GM21576 (cell line): Measurements from ENCODE around the gene ZNF584.

Experiments
- ATAC-seq: cut with Tn5 transposase; IDR thresholded peaks from one replicate; pipeline ENCODE4 v1.9.1; 2021; ENCODE audit warnings: mild to moderate bottlenecking, moderate library complexity; ENCODE audit not compliant: unreplicated experiment

The ZNF584 gene

DNA sequence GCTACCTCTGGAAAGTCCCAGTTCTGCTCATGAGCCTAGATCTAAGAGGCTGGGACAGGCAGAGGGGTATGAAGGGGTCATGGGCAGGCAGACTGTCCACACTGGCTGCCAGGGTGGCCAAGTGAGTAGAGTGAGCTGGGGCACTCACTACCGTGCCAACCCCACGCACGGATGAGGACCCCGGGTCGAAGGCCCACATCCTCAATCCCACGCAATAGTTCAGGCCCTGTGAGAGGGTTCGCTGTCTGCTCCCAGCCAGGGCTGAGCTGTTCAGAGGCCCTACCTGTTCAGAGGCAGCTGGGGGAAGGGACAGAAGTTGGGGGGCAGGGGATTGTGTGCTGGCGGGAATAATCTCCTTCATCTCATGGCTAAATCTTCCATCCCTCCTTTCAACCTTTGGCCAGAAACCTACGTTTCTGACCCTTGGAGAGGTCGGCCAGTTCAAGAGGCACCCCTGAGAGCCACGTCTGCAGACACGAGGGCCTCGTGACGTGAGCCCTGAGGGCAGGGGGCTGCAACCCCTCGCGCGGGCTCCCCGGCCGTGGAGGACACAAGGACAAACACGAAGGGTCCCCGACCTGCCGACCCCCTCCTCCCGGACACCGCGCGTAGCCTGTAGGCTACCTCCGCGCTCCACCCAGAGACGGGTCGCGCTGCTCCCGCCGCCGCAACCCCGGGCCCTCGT is 22.4 kb upstream of the ZNF584 start:
- ATAC-seq = peak; percentile 0

GRCh38 chr19:58386576-58387337 is 21.7 kb upstream of the ZNF584 start, which contains the start of gene RPS5:
RPS5 (plus strand) TSS chr19:58387269; CDS start chr19:58388138, 869 bp downstream.
- ATAC-seq = peak; percentile 84

GRCh38 chr19:58387338-58388174 is 20.9 kb upstream of the ZNF584 start:
- no peak for ATAC-seq

GRCh38 chr19:58388175-58388526 is 20.3 kb upstream of the ZNF584 start:
- no peak for ATAC-seq

GRCh38 chr19:58392945-58393724 is 15.3 kb upstream of the ZNF584 start:
- no peak for ATAC-seq

GRCh38 chr19:58393725-58394033 is 14.8 kb upstream of the ZNF584 start:
- no peak for ATAC-seq

DNA sequence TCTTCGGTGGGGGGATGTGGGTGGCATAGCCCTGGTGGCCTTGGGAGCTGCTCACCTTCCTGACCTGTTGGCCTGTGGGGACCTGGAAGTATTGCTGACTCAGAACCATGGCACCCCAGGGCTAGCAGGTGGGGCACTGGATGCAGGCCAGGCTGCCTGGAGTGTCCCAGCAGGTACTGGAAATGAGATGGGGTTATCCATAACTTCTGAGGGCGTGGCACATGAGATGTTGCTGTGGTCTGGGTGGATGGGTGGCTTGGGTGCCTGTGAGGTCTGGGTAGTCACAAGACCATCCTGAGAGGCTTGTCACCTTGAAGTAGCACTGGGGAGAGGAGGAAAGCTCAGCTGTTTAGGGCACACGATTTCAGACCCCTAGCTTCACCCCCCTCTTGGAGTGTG is 13.6 kb upstream of the ZNF584 start:
- no peak for ATAC-seq

- no peak for ATAC-seq
Measured at GRCh38 chr19:58395220-58395978, 13.1 kb upstream of the ZNF584 start, which contains the start of gene RNF225. RNF225 (plus strand) TSS chr19:58395656; CDS start chr19:58396090, 434 bp downstream.

- no peak for ATAC-seq
Measured at GRCh38 chr19:58395979-58396627, 12.3 kb upstream of the ZNF584 start.

DNA sequence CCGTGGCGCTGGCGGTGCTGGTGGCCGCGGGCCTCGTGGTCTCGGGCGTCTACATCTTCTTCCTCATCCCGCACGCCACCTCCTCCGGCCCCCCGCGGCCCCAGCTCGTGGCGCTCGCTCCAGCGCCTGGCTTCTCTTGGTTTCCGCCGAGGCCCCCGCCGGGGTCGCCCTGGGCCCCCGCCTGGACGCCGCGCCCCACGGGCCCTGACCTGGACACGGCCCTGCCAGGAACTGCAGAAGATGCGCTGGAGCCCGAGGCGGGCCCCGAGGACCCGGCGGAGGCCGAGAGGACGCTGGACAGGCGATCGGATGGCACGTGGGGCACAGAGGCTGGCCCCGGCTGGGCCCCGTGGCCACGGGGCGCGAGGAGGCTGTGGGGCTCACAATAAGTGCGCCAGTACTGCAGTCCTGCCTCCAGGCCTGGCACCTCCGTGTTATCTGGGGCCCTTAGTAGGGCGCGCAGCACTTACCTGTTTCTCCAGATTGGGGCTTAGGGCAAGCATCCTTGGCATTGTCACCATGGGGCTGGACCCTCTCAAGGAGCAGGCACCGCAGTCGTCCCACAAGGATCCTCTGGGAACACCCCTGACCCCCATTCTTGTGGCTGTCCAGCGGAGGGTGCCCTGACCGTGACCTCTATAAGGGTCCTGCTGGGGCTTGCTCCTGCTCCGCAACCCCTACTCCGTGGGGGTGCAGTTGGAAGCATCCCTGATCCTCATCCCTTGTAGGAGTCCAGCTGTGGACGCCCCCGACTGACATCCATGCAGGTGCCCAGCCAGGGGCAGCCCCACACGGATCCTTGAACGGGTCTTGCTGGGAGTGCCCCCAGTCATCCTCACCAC is 11.5 kb upstream of the ZNF584 start:
- ATAC-seq = no peak

DNA sequence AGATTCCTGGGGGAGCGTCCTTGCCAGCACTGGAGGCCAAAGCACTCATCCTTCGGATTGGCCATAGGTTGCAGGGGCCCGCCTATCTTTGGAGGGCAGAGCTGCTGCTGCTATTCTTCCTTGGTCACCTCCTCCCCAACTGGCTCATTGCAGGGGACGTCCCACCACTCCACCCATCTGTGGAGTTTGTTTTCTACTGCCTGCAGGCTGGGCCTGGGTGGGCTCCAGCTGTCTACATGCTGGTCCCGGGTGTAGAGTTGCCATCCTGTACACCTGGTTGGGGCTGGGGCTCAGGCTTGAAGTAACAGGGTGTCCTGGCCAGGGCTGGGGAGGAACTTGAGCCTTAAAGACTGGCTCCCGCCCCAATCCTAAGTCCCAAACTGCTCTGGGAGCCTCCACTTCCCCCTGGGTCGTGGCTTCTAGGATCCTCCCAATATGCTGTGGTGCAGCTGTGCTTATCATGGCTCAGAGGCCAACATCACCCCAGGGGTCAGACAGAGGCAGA is 10.9 kb upstream of the ZNF584 start:
- no peak for ATAC-seq

DNA sequence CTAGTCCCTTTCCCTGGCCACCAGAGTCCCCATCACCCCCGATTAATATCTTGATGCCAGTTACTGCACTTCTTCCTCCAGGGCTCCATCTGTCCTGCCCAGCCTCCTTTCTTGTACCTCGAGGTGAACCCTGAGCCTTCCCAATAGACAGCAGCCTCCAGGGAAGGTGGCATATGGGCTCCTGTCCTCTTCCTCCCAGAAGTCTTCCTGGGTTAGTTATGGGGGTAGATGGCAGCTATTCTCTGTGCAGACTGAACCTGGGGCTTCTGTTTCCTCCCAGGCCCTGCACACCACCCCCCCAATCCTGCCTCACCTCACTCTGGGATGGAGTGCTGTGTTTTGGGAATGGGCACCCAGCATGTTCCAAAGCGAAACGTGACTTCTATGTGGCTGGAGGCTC is 10.4 kb upstream of the ZNF584 start:
- ATAC-seq = no peak

DNA sequence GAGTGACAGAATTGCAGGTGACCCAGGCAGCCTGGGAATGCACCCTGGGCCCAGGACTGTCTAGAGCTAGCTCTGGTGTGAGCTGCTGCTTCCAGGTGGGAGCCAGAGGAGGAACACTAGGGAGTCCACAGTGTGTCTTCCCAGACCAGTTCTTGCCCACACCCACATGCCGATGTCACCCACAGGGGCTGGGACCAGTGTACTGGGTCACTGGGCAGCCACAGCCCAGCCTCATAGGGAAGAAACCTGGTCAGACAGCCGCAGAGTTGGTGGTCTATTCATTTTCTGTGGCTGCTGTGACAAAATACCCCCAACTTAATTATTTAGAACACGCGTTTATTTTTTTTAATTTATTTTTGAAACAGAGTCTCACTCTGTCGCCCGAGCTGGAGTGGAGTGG is 9.9 kb upstream of the ZNF584 start:
- no peak for ATAC-seq

DNA sequence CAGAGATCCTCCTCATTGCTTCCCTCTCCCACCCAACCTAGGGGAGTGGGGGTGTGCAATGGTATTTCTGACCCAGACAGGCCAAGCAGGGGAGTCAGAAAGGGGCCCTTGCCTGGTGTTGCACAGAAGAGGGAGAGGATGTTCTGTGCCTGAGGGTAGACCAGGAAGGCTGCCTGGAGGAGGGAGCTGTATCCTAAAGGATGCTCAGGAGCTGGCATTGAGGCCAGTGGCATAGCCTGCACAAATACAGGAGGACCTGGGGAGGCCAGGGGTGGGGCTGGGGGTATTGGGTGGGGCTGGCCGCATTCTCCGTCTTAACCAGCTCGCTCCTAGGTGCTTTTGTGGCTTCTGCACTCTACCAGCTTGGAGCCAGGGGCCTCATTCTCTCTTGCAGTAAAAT is 8.5 kb upstream of the ZNF584 start:
- no peak for ATAC-seq

- ATAC-seq = no peak
Measured at GRCh38 chr19:58400316-58400915, 8.0 kb upstream of the ZNF584 start.

DNA sequence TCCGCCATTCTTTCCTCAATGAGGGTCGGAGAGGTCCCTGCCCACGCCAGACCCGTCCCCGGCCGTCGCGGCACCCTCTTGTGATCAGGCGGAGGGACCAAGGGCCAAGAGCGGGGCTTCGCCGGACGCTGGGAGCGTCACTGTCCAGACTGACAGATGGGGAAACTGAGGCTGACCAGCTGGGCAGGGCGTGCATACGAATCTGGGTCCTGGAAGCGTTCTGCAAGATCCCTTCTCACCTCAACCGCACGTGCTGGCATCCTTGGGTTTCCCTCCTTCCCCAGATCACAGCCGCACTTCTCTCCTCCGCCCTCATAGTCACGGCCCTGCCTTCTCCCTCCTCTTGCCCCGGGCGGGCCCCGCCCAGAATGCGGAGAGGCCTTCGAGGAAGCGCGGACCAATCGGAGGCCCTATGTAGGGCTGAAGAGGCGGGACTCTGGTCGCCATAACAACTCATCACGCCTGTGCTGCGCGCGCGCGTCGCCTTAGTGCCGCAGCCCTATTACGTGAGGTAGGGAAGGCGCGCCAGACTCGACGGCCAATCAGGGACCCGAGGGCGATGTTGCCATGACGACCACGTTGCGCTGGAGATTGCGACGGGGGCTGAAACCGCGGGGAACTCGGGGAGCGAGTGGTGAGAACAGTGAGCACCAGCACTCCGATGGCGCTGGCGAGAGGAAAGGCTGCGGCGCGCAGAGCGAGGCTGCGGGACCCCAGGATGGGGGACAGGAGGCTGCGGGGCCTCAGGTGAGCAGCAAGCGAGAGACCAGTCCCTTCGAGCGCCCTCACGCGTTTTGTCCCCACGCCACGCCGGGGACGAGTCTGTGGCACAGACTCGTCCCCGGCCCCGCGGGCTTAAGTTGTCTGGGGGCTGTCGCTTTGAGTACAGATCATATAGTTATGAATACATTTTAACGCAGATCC is 7.3 kb upstream of the ZNF584 start:
- peak; percentile 96 for ATAC-seq

DNA sequence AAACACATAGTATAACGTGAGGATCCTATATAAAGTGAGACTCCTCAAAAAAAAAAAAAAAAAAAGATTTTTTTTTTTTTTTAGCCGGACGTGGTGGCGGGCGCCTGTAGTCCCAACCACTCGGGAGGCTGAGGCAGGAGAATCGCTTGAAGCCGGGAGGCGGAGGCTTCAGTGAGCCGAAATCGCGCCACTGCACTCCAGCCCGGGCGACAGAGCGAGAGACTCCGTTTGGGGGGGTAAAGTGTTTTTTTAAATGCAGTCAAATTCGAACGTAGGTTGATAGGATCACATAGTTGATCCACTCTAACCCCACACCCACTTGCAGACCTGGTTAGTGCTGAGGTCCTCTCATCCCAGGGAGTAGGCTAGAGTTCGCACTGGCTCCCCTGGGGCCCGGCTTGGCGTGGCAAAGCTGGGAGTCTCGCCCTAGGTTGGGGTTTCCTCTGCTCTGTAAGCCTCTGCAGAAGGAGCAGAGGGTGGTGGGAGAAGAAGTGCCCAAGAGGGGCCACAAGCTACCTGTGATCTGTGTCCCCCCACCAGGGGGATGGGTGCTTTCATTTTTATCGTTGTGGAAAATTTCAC is 6.5 kb upstream of the ZNF584 start:
- ATAC-seq = no peak
